Measurements from ENCODE around the gene PKMYT1.

PKMYT1 gene

GRCh38 chr16:2962334-2963073 is 17.7 kb downstream of the PKMYT1 start:
- H3K27ac ChIP-seq (replicated peaks): no peak overlapping the region

DNA sequence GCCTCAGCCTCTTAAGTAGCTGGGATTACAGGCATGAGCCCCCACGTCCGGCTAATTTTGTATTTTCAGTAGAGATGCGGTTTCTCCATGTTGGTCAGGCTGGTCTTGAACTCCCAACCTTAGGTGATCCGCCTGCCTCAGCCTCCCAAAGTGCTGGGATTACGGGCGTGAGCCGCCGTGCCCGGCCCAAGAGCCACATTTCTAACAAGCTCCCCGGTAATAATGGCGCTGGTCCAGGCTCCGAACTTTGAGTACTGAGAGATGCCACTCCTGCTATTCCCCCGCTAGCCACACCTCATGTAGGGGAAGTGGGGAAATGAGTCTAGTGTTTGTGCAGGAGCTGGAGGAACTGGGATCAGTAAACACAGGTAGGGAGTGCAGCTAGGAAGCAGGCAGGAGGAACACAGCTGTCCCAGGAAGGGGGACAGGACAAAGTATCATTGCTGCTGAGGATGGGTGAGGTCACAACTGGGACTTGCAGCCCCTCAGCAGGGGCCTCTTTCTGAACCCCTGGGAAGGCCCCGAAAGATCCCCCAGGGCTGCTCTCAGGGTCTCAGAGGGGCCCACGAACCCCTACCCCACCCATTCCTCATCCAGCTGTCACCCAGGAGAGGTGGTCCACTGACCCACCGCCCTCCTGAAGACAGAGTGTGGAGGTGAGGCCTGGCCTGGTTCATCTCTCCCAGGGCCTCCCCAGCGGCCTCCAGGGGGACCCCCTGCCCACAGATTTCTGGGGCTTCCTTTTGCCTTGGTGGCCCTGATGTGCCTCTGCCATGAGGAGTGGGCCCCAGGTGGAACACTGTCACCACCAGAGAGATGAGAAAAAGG is 19.8 kb downstream of the PKMYT1 start:
- Histone ChIP-seq H3K27me3 (ENCODE audit: insufficient read depth, poor library complexity, severe bottlenecking) (peaks cover 25% of the 10 kb centered on the region), H3K4me3 (replicated peaks; ENCODE audit: insufficient read depth, low read length) (no peak overlapping the region), H3K27ac (replicated peaks) (no peak overlapping the region)
- no peak for DNase-seq (ENCODE audit: low read depth in 1 of 2, low spot score in 1 of 2)
- TF ChIP-seq, protein P1, sequence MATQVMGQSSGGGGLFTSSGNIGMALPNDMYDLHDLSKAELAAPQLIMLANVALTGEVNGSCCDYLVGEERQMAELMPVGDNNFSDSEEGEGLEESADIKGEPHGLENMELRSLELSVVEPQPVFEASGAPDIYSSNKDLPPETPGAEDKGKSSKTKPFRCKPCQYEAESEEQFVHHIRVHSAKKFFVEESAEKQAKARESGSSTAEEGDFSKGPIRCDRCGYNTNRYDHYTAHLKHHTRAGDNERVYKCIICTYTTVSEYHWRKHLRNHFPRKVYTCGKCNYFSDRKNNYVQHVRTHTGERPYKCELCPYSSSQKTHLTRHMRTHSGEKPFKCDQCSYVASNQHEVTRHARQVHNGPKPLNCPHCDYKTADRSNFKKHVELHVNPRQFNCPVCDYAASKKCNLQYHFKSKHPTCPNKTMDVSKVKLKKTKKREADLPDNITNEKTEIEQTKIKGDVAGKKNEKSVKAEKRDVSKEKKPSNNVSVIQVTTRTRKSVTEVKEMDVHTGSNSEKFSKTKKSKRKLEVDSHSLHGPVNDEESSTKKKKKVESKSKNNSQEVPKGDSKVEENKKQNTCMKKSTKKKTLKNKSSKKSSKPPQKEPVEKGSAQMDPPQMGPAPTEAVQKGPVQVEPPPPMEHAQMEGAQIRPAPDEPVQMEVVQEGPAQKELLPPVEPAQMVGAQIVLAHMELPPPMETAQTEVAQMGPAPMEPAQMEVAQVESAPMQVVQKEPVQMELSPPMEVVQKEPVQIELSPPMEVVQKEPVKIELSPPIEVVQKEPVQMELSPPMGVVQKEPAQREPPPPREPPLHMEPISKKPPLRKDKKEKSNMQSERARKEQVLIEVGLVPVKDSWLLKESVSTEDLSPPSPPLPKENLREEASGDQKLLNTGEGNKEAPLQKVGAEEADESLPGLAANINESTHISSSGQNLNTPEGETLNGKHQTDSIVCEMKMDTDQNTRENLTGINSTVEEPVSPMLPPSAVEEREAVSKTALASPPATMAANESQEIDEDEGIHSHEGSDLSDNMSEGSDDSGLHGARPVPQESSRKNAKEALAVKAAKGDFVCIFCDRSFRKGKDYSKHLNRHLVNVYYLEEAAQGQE (IDR thresholded peaks at IDR 0.05; ENCODE audit: insufficient replicate concordance, low read depth): no peak
- TF ChIP-seq, protein P2, sequence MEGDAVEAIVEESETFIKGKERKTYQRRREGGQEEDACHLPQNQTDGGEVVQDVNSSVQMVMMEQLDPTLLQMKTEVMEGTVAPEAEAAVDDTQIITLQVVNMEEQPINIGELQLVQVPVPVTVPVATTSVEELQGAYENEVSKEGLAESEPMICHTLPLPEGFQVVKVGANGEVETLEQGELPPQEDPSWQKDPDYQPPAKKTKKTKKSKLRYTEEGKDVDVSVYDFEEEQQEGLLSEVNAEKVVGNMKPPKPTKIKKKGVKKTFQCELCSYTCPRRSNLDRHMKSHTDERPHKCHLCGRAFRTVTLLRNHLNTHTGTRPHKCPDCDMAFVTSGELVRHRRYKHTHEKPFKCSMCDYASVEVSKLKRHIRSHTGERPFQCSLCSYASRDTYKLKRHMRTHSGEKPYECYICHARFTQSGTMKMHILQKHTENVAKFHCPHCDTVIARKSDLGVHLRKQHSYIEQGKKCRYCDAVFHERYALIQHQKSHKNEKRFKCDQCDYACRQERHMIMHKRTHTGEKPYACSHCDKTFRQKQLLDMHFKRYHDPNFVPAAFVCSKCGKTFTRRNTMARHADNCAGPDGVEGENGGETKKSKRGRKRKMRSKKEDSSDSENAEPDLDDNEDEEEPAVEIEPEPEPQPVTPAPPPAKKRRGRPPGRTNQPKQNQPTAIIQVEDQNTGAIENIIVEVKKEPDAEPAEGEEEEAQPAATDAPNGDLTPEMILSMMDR (IDR thresholded peaks at IDR 0.05; ENCODE audit: insufficient read depth, low read length): no peak
- TF ChIP-seq SPI1 (IDR thresholded peaks at IDR 0.05; ENCODE audit: borderline replicate concordance, low read depth) (no peak), POLR2AphosphoS5 (IDR thresholded peaks at IDR 0.05; ENCODE audit: low read depth) (no peak), GABPA (IDR thresholded peaks at IDR 0.05; ENCODE audit: low read depth) (no peak)

More at GRCh38 chr16:2962334-2963073, 17.7 kb downstream of the PKMYT1 start:
- H3K27me3 ChIP-seq (ENCODE audit: insufficient read depth, poor library complexity, severe bottlenecking): peaks cover 25% of the 10 kb centered on the region
- DNase-seq (ENCODE audit: low read depth in 1 of 2, low spot score in 1 of 2): no peak
- no peak overlapping the region for H3K4me3 ChIP-seq (replicated peaks; ENCODE audit: insufficient read depth, low read length)
- TF ChIP-seq, protein P2 (IDR thresholded peaks at IDR 0.05; ENCODE audit: insufficient read depth, low read length): no peak
- TF ChIP-seq POLR2AphosphoS5 (IDR thresholded peaks at IDR 0.05; ENCODE audit: low read depth) (no peak), SPI1 (IDR thresholded peaks at IDR 0.05; ENCODE audit: borderline replicate concordance, low read depth) (no peak), GABPA (IDR thresholded peaks at IDR 0.05; ENCODE audit: low read depth) (no peak)
- TF ChIP-seq, protein P1 (IDR thresholded peaks at IDR 0.05; ENCODE audit: insufficient replicate concordance, low read depth): no peak

DNA sequence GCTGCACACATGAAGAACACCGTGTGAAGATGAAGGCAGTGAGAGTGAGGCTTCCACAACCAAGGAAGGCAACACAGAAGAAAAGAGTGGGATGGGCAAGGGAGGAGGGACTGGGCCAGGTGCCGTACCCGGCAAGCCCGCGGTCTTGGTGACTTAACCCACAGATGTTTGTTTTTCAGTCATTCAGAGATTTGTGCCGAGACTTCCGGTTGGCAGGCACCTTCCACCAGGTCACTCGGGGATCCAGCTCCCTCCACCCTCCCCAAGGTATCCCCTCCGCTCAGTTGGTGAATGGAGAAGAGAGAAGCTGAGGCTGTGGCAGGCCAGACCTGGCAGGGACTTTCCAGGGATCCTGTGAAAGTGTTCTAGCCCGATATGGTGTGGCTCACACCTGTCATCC is 21.0 kb downstream of the PKMYT1 start:
- Histone ChIP-seq H3K27me3 (ENCODE audit: insufficient read depth, poor library complexity, severe bottlenecking) (peaks cover 24% of the 10 kb centered on the region), H3K27ac (replicated peaks) (no peak overlapping the region), H3K4me3 (replicated peaks; ENCODE audit: insufficient read depth, low read length) (no peak overlapping the region)
- no peak for DNase-seq (ENCODE audit: low read depth in 1 of 2, low spot score in 1 of 2)
- TF ChIP-seq, protein P2 (IDR thresholded peaks at IDR 0.05; ENCODE audit: insufficient read depth, low read length): no peak
- TF ChIP-seq POLR2AphosphoS5 (IDR thresholded peaks at IDR 0.05; ENCODE audit: low read depth) (no peak), GABPA (IDR thresholded peaks at IDR 0.05; ENCODE audit: low read depth) (no peak), SPI1 (IDR thresholded peaks at IDR 0.05; ENCODE audit: borderline replicate concordance, low read depth) (no peak)
- TF ChIP-seq, protein P1 (IDR thresholded peaks at IDR 0.05; ENCODE audit: insufficient replicate concordance, low read depth): no peak

Data from HL-60 (cell line).